Endothelial cell of umbilical vein (primary cell): ENCODE data around the gene SPEF1. TPM values are rescaled to one million over a fixed set of nuclear protein-coding genes. Genes with fewer than 3 reads are reported as not detected.

Experiments
- BruUV-seq: library from RNA; stranded (reverse); fragments of 400-500 nt; replicated peaks from 2 replicates; lab custom pipeline; 2021; lab: Mats Ljungman, UMichigan
- CTCF ChIA-PET: fragments of 300-600, 350-600 bp; sonication (Branson Sonifier 250); formaldehyde crosslinking; loops from one replicate; lab custom pipeline; 2021; ENCODE audit warnings: antibody characterized with exemption, inconsistent platforms; lab: Charles Lee
- POLR2A ChIA-PET: fragments of 300-600, 350-600 bp; sonication (Branson Sonifier 250); formaldehyde crosslinking; loops from one replicate; lab custom pipeline; 2021; ENCODE audit warnings: antibody characterized with exemption, inconsistent platforms; lab: Charles Lee
- DNase-seq: peaks from one replicate; pipeline ENCODE4 v3.0.0-alpha.2; 2011; ENCODE audit warnings: low read depth, low spot score
- FAIRE-seq: peaks from 2 replicates; lab custom pipeline; 2011; peaks lifted over from hg19 to GRCh38; lab: Jason Lieb, UNC
- H2AFZ ChIP-seq: 2 replicates; pipeline ENCODE4 v1.6.0; 2012; ENCODE audit warnings: low read depth, low read length, control low read depth, inconsistent platforms
- H3K27ac ChIP-seq: 2 replicates; pipeline ENCODE4 v1.5.1; 2011; ENCODE audit warnings: low read depth, mild to moderate bottlenecking, control low read depth, low read length, moderate library complexity; ENCODE audit not compliant: insufficient read depth
- H3K27me3 ChIP-seq, 2 experiments: 2 replicates each; pipeline versions ENCODE4 v1.6.0 to v1.6.1; 2011; ENCODE audit warnings: low read length in 2 of 2, mixed read lengths in 1 of 2; ENCODE audit not compliant: control insufficient read depth in 2 of 2, insufficient read depth in 2 of 2
- H3K36me3 ChIP-seq, 2 experiments: 2 replicates in 1 of 2; 3 replicates in 1 of 2; pipeline ENCODE4 v1.5.1; 2011; ENCODE audit warnings: low read length in 2 of 2, mild to moderate bottlenecking in 1 of 2, moderate library complexity in 1 of 2; ENCODE audit not compliant: control insufficient read depth in 2 of 2, insufficient read depth in 2 of 2; ENCODE audit errors: extremely low read depth in 1 of 2
- H3K4me1 ChIP-seq: 3 replicates; pipeline ENCODE4 v1.5.1; 2011; ENCODE audit warnings: mild to moderate bottlenecking, low read length; ENCODE audit not compliant: control insufficient read depth, insufficient read depth; ENCODE audit errors: extremely low read depth
- H3K4me2 ChIP-seq: 2 replicates; pipeline ENCODE4 v1.6.1; 2011; ENCODE audit warnings: low read length, control low read depth, mixed read lengths; ENCODE audit not compliant: insufficient read depth
- H3K4me3 ChIP-seq, 3 experiments: fragments of 200-600 bp in 1 of 3; sonication (generic), shearing (Covaris generic) in 1 of 3; replicated peaks in 1 of 3; 2 replicates each; pipeline ENCODE4 v1.5.1; 2011 to 2016; ENCODE audit warnings: control low read depth in 3 of 3, low read length in 3 of 3, mild to moderate bottlenecking in 2 of 3, inconsistent platforms in 1 of 3, low read depth in 1 of 3, moderate library complexity in 1 of 3; ENCODE audit not compliant: insufficient read depth in 1 of 3
- H3K79me2 ChIP-seq: 2 replicates; pipeline ENCODE4 v1.6.0; 2012; ENCODE audit warnings: low read length, inconsistent platforms; ENCODE audit not compliant: control insufficient read depth, insufficient read depth
- H3K9ac ChIP-seq: replicated peaks from 2 replicates; pipeline ENCODE3; 2011; ENCODE audit warnings: low read length, control low read depth; ENCODE audit not compliant: insufficient read depth; ENCODE audit errors: extremely low read depth
- H3K9me1 ChIP-seq: replicated peaks from 3 replicates; pipeline ENCODE4 v1.6.0; 2011; ENCODE audit warnings: mild to moderate bottlenecking, low read length; ENCODE audit not compliant: control insufficient read depth, insufficient read depth; ENCODE audit errors: extremely low read depth
- H3K9me3 ChIP-seq: replicated peaks from 2 replicates; pipeline ENCODE4 v1.5.1; 2012; ENCODE audit warnings: low read length, inconsistent platforms; ENCODE audit not compliant: control insufficient read depth, insufficient read depth
- H4K20me1 ChIP-seq: replicated peaks from 2 replicates; pipeline ENCODE3; 2011; ENCODE audit warnings: mild to moderate bottlenecking, low read length; ENCODE audit not compliant: control insufficient read depth, insufficient read depth; ENCODE audit errors: extremely low read depth
- CTCF ChIP-seq, 2 donors: IDR thresholded peaks; 1 replicate in 1 of 2; 2 replicates in 1 of 2; pipeline ENCODE4 v1.5.1; 2011; ENCODE audit warnings: low read length in 2 of 2, mild to moderate bottlenecking in 2 of 2, moderate library complexity in 2 of 2, control low read depth in 1 of 2, inconsistent platforms in 1 of 2, low read depth in 1 of 2; ENCODE audit not compliant: insufficient read depth in 1 of 2; ENCODE audit errors: extremely low read depth in 1 of 2
- EZH2 ChIP-seq: IDR thresholded peaks from 2 replicates; pipeline ENCODE4 v1.6.1; 2012; ENCODE audit warnings: borderline replicate concordance, low read depth, mild to moderate bottlenecking, moderate library complexity, low read length, inconsistent platforms; ENCODE audit not compliant: severe bottlenecking
- FOS ChIP-seq: IDR thresholded peaks from 2 replicates; pipeline ENCODE4 v1.6.1; 2011; ENCODE audit warnings: mild to moderate bottlenecking, low read length, moderate library complexity, borderline replicate concordance; ENCODE audit not compliant: insufficient read depth
- GATA2 ChIP-seq: IDR thresholded peaks from 2 replicates; pipeline ENCODE4 v1.7.0; 2011; ENCODE audit warnings: low read depth, mild to moderate bottlenecking, moderate library complexity, mixed read lengths, low read length; ENCODE audit not compliant: insufficient read length, insufficient read depth
- JUN ChIP-seq: IDR thresholded peaks from 2 replicates; pipeline ENCODE4 v1.6.1; 2011; ENCODE audit warnings: borderline replicate concordance, low read depth; ENCODE audit not compliant: insufficient read length, insufficient read depth
- MAX ChIP-seq: IDR thresholded peaks from 2 replicates; pipeline ENCODE4 v1.6.1; 2011; ENCODE audit not compliant: insufficient read depth, insufficient read length
- MYC ChIP-seq: IDR thresholded peaks from one replicate; pipeline ENCODE4 v1.6.1; 2011; ENCODE audit warnings: mild to moderate bottlenecking, low read depth, low read length
- POLR2A ChIP-seq: IDR thresholded peaks from 2 replicates; pipeline ENCODE4 v1.6.1; 2012; ENCODE audit warnings: low read depth, mild to moderate bottlenecking, control low read depth, low read length
- POLR2AphosphoS5 ChIP-seq: IDR thresholded peaks from 2 replicates; pipeline ENCODE4 v1.6.1; 2012; ENCODE audit warnings: low read depth, mild to moderate bottlenecking, control low read depth, low read length, moderate library complexity; ENCODE audit not compliant: insufficient read depth
- dilution Hi-C: fragments of 300-500 bp; cut with MboI; formaldehyde crosslinking; loops from one replicate; pipeline ENCODE4 v1.15.0; 2019; ENCODE audit warnings: low sequenced_read_pairs; ENCODE audit not compliant: extremely low pct_ligation_motif_present
- intact Hi-C: fragments of 100-400 bp; cut with micrococcal nuclease; formaldehyde crosslinking; loops from one replicate; pipeline ENCODE4 v1.10.0; 2022
- polyA plus RNA-seq, 4 experiments: library from polyadenylated mRNA; depleted of rRNA in 3 of 4; stranded (reverse) in 3 of 4; unstranded in 1 of 4; fragments of >200 nt; gene quantifications; 2 replicates each; pipeline versions ENCODE4 v1.2.1 to v1.2.3, GENCODE V29; 2011 to 2012; ENCODE audit warnings: missing spikeins in 1 of 4
- total RNA-seq: library from RNA; stranded (reverse); gene quantifications from 2 replicates; pipeline ENCODE4 v1.2.3, GENCODE V29; 2021

Gene SPEF1
- total and polyA plus RNA-seq, 2 donors (not counting 3 experiments of a cell fraction or from before 2014, with no cell fraction given) = 0.07 to 0.44 TPM

GRCh38 chr20:3739926-3740451, 41.3 kb downstream of the SPEF1 start:
- dilution Hi-C loops = no loop called here
- no peaks in the 10 kb centered on the region for H3K27me3 ChIP-seq
- H3K9me3 ChIP-seq = no peaks in the 10 kb centered on the region
- H4K20me1 ChIP-seq = no peaks in the 10 kb centered on the region
- no peak overlapping the region for H3K9ac ChIP-seq
- no peak overlapping the region for H3K4me3 ChIP-seq
- TF ChIP-seq MAX (no peak), POLR2AphosphoS5 (no peak), EZH2 (no peak), JUN (no peak), POLR2A (no peak), CTCF (IDR thresholded peaks at IDR 0.05; ENCODE audit: extremely low read depth in 1 of 2, insufficient read depth in 1 of 2, low read depth in 1 of 2, low read length in 2 of 2) (no peak), MYC (no peak), GATA2 (no peak), FOS (no peak)
- BruUV-seq = no TSS peak
- no peaks in the 10 kb centered on the region for H3K79me2 ChIP-seq
- no peaks in the 10 kb centered on the region for H3K9me1 ChIP-seq
- H3K36me3 ChIP-seq = no peaks in the 10 kb centered on the region
- H3K4me2 ChIP-seq = no peak overlapping the region
- peak overlapping the region; percentile 29 for H2AFZ ChIP-seq
- peaks cover 12% of the 10 kb centered on the region for H3K4me1 ChIP-seq
- DNase-seq = no peak
- ChIA-PET POLR2A (no interaction called here), CTCF (interaction anchor here (1.0 to 3.3 kb wide), 8 partner anchors 9 to 115 kb away, joined by 3 to 18 read pairs (median 4); partner anchors contain the start of gene SPEF1)
- no peak overlapping the region for H3K27ac ChIP-seq
- no peak for FAIRE-seq
- intact Hi-C loops = no loop called here
